ENCODE measurements around the gene ITGA6. TPM values are rescaled to one million over a fixed set of nuclear protein-coding genes. Genes with fewer than 3 reads are reported as not detected.

Gene ITGA6
- total RNA-seq, 1 experiment from 2014 or later = 78.3 TPM

DNA sequence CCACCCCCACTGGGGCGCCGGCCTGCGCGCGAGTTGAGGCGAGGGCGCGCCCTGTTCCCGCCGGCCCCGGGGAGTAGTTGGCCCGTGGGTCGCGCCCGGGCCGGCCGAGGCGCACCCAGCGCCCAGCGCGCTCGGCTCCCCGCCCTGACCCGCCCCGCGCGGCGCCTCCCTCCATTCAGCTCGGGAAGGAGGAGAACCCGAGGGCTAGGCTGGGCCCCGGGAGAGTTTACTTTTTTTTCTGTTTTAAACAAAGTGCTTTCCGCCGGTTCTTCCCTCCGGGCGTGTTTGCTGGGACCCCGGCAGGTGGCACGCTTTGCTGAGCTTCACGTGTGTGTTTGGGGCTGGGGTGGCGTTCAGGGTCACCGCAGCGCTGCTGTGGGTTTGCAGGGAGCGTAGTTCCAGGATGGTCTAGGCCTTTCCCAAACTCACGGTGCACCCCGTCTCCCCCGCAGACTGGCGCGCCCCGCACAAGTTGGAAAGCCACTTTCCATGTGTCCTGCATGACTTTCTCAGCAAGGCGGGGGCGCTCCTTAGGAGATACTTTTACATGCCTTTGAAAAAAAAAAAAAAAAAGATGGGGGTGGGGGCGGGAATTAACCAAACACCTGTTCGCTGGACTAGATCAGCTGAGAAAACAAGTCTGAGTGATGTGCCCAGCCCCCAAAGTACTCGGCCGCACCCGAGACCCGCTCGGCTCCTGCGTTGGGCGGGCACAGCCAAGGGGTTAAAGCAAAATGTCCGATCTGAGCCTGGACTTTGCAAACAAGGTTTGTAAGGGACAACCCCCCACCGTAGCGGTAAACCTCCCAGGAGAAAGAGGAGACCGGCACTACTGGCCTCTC, 825 bp downstream of the ITGA6 start:
- H3K14ac ChIP-seq (ENCODE audit: insufficient read depth, low read length) = peak overlapping the region; percentile 78
- no peak overlapping the region for H3K56ac ChIP-seq (ENCODE audit: insufficient read length, low read depth, low read length)
- H3K4me1 ChIP-seq (ENCODE audit: insufficient read depth, low read length) = peaks cover 16% of the 10 kb centered on the region; the same call in 1 of the 2 replicates
- Mint-ChIP-seq H3K4me3 (peak overlapping the region; percentile 73 to 91), H3K9me3 (no peaks in the 10 kb centered on the region), H3K36me3 (ENCODE audit: insufficient read depth in 1 of 3, low read depth in 3 of 3) (peaks cover 0 to 6% (median 3%) of the 10 kb centered on the region in 3 experiments; a peak in 3 of 7 replicates), H3K4me1 (peaks cover 57 to 63% of the 10 kb centered on the region in 2 experiments), H3K27ac (peak overlapping the region; percentile 70 to 89 (median 71); a peak in 5 of 7 replicates), H3K27me3 (ENCODE audit: low read depth) (peaks cover 4% of the 10 kb centered on the region)
- no peak overlapping the region for H2BK12ac ChIP-seq (ENCODE audit: insufficient read length, low read depth, low read length)
- H3K27ac ChIP-seq (ENCODE audit: insufficient read length, low read depth, low read length) = no peak overlapping the region
- no peak overlapping the region for H3T11ph ChIP-seq (ENCODE audit: low read length)
- no peak overlapping the region; the same call in 1 of the 2 replicates for H2BK15ac ChIP-seq (ENCODE audit: low read depth, low read length)
- no peak overlapping the region for H2BK5ac ChIP-seq (ENCODE audit: insufficient read length, low read length)
- peaks cover 7% of the 10 kb centered on the region for H3K79me1 ChIP-seq (ENCODE audit: insufficient read depth, low read depth, low read length, poor library complexity, severe bottlenecking)
- H4K8ac ChIP-seq (replicated peaks; ENCODE audit: insufficient read length, low read depth, low read length) = no peak overlapping the region
- H4K20me1 ChIP-seq (ENCODE audit: control insufficient read depth, insufficient read depth, insufficient read length) = no peaks in the 10 kb centered on the region
- no peak overlapping the region for H2AFZ ChIP-seq (ENCODE audit: low read length)
- H4K91ac ChIP-seq (ENCODE audit: insufficient read length, low read depth, low read length) = no peak overlapping the region
- TF ChIP-seq, protein P1, sequence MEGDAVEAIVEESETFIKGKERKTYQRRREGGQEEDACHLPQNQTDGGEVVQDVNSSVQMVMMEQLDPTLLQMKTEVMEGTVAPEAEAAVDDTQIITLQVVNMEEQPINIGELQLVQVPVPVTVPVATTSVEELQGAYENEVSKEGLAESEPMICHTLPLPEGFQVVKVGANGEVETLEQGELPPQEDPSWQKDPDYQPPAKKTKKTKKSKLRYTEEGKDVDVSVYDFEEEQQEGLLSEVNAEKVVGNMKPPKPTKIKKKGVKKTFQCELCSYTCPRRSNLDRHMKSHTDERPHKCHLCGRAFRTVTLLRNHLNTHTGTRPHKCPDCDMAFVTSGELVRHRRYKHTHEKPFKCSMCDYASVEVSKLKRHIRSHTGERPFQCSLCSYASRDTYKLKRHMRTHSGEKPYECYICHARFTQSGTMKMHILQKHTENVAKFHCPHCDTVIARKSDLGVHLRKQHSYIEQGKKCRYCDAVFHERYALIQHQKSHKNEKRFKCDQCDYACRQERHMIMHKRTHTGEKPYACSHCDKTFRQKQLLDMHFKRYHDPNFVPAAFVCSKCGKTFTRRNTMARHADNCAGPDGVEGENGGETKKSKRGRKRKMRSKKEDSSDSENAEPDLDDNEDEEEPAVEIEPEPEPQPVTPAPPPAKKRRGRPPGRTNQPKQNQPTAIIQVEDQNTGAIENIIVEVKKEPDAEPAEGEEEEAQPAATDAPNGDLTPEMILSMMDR (conservative IDR thresholded peaks at IDR 0.05) = peak; percentile 25; the same call in 1 of the 3 replicates
- no peak overlapping the region for H3K23ac ChIP-seq (ENCODE audit: insufficient read length, low read depth, low read length)
- no peak overlapping the region for H4K5ac ChIP-seq (ENCODE audit: insufficient read length, low read depth, low read length)
- H3K79me2 ChIP-seq (ENCODE audit: insufficient read depth, low read length) = peaks cover 21% of the 10 kb centered on the region; the same call in 1 of the 2 replicates
- no peaks in the 10 kb centered on the region; the same call in 1 of the 2 replicates for H3K27me3 ChIP-seq (ENCODE audit: insufficient read depth, low read length)
- no CpG with 5 or more reads among the region's 63 CpGs for WGBS (ENCODE audit: extremely low coverage, insufficient read length, low lambda C conversion rate)
- H3K23me2 ChIP-seq (ENCODE audit: insufficient read length, low read depth, low read length, poor library complexity, severe bottlenecking) = peaks cover 13% of the 10 kb centered on the region
- H2AK5ac ChIP-seq (ENCODE audit: insufficient read length, low read length) = no peak overlapping the region
- peak; percentile 63 for DNase-seq
- no peak overlapping the region for H3K4ac ChIP-seq (ENCODE audit: low read depth, low read length)
- peak overlapping the region; percentile 40 for H3K18ac ChIP-seq (ENCODE audit: insufficient read length, low read depth, low read length)
- no peak overlapping the region for H2BK120ac ChIP-seq (ENCODE audit: low read depth, low read length, poor library complexity, severe bottlenecking)
- peak overlapping the region; percentile 66 for H3K9ac ChIP-seq (ENCODE audit: extremely low read depth, insufficient read length, low read length)
- H2BK20ac ChIP-seq (ENCODE audit: low read depth, low read length, poor library complexity, severe bottlenecking) = no peak overlapping the region
- H3K4me2 ChIP-seq (ENCODE audit: insufficient read depth, insufficient read length, low read length) = peak overlapping the region; percentile 81
- no peaks in the 10 kb centered on the region for H3K9me3 ChIP-seq (ENCODE audit: control insufficient read depth, low read depth, low read length)

All from H9 (cell line).